Smooth muscle cell (in vitro differentiated cells): ENCODE data around the gene GNAT3. TPM values are rescaled to one million over a fixed set of nuclear protein-coding genes. Genes with fewer than 3 reads are reported as not detected.
A peak's percentile ranks its signal among the peaks of the same experiment; 100 is the strongest.

Experiments
- DNase-seq: peaks from one replicate; lab custom pipeline; 2025; ENCODE audit not compliant: unreplicated experiment; lab: John Stamatoyannopoulos, UW
- H2AFZ ChIP-seq: fragments of 200-600 bp; sonication (generic); 2 replicates; pipeline ENCODE4 v1.6.0; 2016; ENCODE audit warnings: antibody characterized with exemption, low read depth, mild to moderate bottlenecking
- H3F3A ChIP-seq: fragments of 200-600 bp; sonication (generic); 2 replicates; pipeline ENCODE4 v1.6.0; 2017; ENCODE audit warnings: antibody characterized with exemption, low read depth
- H3K27ac ChIP-seq: fragments of 200-600 bp; sonication (generic); 2 replicates; pipeline ENCODE4 v1.5.1; 2016; ENCODE audit warnings: low read depth, mild to moderate bottlenecking
- H3K27me3 ChIP-seq: fragments of 200-600 bp; sonication (generic); 2 replicates; pipeline ENCODE4 v1.6.1; 2016; ENCODE audit warnings: low read depth, mild to moderate bottlenecking
- H3K36me3 ChIP-seq: fragments of 200-600 bp; sonication (generic); 2 replicates; pipeline ENCODE4 v1.5.1; 2016; ENCODE audit warnings: low read depth
- H3K4me1 ChIP-seq: fragments of 200-600 bp; sonication (generic); 2 replicates; pipeline ENCODE4 v1.5.1; 2016; ENCODE audit warnings: low read depth
- H3K4me2 ChIP-seq: fragments of 200-600 bp; sonication (generic); 2 replicates; pipeline ENCODE4 v1.6.0; 2016; ENCODE audit warnings: mild to moderate bottlenecking
- H3K4me3 ChIP-seq: fragments of 200-600 bp; sonication (generic); 2 replicates; pipeline ENCODE4 v1.5.1; 2016; ENCODE audit warnings: mild to moderate bottlenecking
- H3K79me2 ChIP-seq: fragments of 200-600 bp; sonication (generic); 2 replicates; pipeline ENCODE4 v1.6.0; 2016; ENCODE audit warnings: low read depth, mild to moderate bottlenecking
- H3K9ac ChIP-seq: fragments of 200-600 bp; sonication (generic); 2 replicates; pipeline ENCODE4 v1.6.0; 2016; ENCODE audit warnings: low read depth
- H3K9me3 ChIP-seq: fragments of 200-600 bp; sonication (generic); replicated peaks from 2 replicates; pipeline ENCODE4 v1.5.1; 2016; ENCODE audit warnings: low read depth
- H4K20me1 ChIP-seq: fragments of 200-600 bp; sonication (generic); 2 replicates; pipeline ENCODE4 v1.6.0; 2016; ENCODE audit warnings: low read depth
- CTCF ChIP-seq: fragments of 200-600 bp; sonication (generic); IDR thresholded peaks from 2 replicates; pipeline ENCODE4 v1.5.1; 2017; ENCODE audit warnings: borderline replicate concordance, mild to moderate bottlenecking, antibody characterized with exemption; ENCODE audit not compliant: insufficient read depth, poor library complexity, severe bottlenecking
- WGBS: methylation state at CpG from one replicate; pipeline ENCODE4 v1.1.7; 2016; ENCODE audit warnings: low lambda C conversion rate; 5-methylcytosine and 5-hydroxymethylcytosine counted together
- polyA plus RNA-seq: library from polyadenylated mRNA; unstranded; fragments of >200 nt; fragmentation: Nextera tagmentation; extraction: Ambion mirVana; gene quantifications from 2 replicates; pipeline ENCODE4 v1.2.1, GENCODE V29; 2016
- total RNA-seq: library from RNA; depleted of rRNA; stranded (reverse); fragments of >200 nt; gene quantifications from 2 replicates; pipeline ENCODE4 v1.2.3, GENCODE V29; 2014

Gene GNAT3
- total and polyA plus RNA-seq, 2 experiments from 2014 or later = not detected

DNA sequence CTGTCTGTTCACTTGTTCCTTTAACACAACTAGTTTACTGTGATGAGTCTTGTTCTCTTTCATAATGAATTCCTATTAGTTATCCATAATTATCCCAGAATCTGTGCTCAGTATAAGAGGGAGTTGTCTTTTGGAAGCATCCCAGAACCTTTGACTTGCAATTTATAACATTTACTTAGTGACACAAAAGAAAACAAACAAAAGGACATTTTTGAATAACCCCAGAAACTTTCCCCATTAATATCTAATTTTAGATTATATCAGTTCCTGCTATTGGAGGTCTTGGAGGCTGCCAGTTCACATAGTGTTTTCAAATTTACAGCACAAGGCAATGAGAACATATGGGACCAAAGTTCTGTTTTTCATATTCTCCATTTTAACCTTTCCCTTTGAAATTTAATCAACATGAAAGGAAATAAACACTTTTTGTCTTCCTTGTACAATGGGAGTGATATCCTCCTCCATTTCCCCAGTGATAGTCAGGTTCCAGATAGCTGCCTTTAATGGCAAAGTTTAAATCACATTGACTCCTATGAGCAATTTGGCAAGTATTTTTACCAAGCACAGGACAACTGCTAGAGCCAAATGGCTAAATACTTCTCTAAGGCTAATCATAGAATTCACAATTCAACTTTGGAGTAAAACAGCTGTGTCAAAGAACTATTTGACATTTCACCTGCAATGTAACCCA lies 37.1 kb upstream of the GNAT3 start:
- Histone ChIP-seq H2AFZ (no peak overlapping the region), H3K9ac (no peak overlapping the region)
- no peak for TF ChIP-seq CTCF

DNA sequence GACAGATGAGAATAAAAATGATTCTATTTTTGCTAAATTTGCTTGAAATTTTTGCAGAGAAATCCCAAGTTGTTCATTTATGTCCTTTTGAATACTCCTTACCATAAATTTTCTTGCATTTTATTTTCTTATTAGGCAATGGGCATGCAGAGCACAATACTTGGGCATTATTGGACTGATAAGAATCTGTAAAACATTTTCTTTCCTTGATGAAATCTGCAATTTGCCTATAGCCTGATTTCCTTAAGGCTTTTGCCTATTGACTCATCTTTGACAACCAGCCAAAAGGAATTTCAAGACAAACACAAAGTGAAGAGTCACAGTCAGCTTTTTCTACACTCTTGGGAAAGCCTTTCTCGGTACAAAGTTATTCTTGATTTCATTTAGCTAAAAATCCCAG lies 30.5 kb upstream of the GNAT3 start:
- no peak for DNase-seq
- peak overlapping the region; percentile 78 for H3K27ac ChIP-seq

More for the DNA sequence above, 37.1 kb upstream of the GNAT3 start:
- Histone ChIP-seq H3K27ac (no peak overlapping the region), H3K4me3 (no peak overlapping the region), H3F3A (no peaks in the 10 kb centered on the region), H3K4me2 (no peak overlapping the region), H4K20me1 (no peaks in the 10 kb centered on the region), H3K9me3 (no peaks in the 10 kb centered on the region), H3K27me3 (no peaks in the 10 kb centered on the region), H3K4me1 (no peaks in the 10 kb centered on the region), H3K79me2 (no peaks in the 10 kb centered on the region), H3K36me3 (no peaks in the 10 kb centered on the region)
- no peak for DNase-seq

GRCh38 chr7:80540836-80541235 lies 29.0 kb upstream of the GNAT3 start:
- Histone ChIP-seq H4K20me1 (no peaks in the 10 kb centered on the region), H3F3A (no peaks in the 10 kb centered on the region), H2AFZ (no peak overlapping the region), H3K79me2 (no peaks in the 10 kb centered on the region), H3K4me1 (no peaks in the 10 kb centered on the region), H3K9me3 (no peaks in the 10 kb centered on the region), H3K27ac (no peak overlapping the region), H3K4me2 (no peak overlapping the region), H3K4me3 (no peak overlapping the region), H3K36me3 (no peaks in the 10 kb centered on the region), H3K27me3 (no peaks in the 10 kb centered on the region), H3K9ac (no peak overlapping the region)
- 89% methylated on average over 3 of the region's 3 CpGs for WGBS
- DNase-seq = no peak
- TF ChIP-seq CTCF = no peak

More for the DNA sequence above, 30.5 kb upstream of the GNAT3 start:
- no peak overlapping the region for H2AFZ ChIP-seq
- H3K9ac ChIP-seq = peak overlapping the region; percentile 24
- TF ChIP-seq CTCF = no peak
- no peaks in the 10 kb centered on the region for H3K4me1 ChIP-seq
- H3K27me3 ChIP-seq = no peaks in the 10 kb centered on the region
- WGBS = 34% methylated on average over 1 of the region's 1 CpG
- H3K79me2 ChIP-seq = no peaks in the 10 kb centered on the region
- H3K9me3 ChIP-seq = no peaks in the 10 kb centered on the region
- H3K36me3 ChIP-seq = no peaks in the 10 kb centered on the region
- peak overlapping the region; percentile 23 for H3K4me2 ChIP-seq
- no peaks in the 10 kb centered on the region for H4K20me1 ChIP-seq
- H3K4me3 ChIP-seq = no peak overlapping the region
- no peaks in the 10 kb centered on the region for H3F3A ChIP-seq

- H3K4me3 ChIP-seq = no peak overlapping the region
- no peak overlapping the region for H3K27ac ChIP-seq
- H3K79me2 ChIP-seq = no peaks in the 10 kb centered on the region
- no peaks in the 10 kb centered on the region for H3K9me3 ChIP-seq
- 98% methylated on average over 2 of the region's 2 CpGs for WGBS
- H3F3A ChIP-seq = no peaks in the 10 kb centered on the region
- no peaks in the 10 kb centered on the region for H3K4me1 ChIP-seq
- no peaks in the 10 kb centered on the region for H3K36me3 ChIP-seq
- H2AFZ ChIP-seq = no peak overlapping the region
- no peak overlapping the region for H3K9ac ChIP-seq
- no peak for DNase-seq
- TF ChIP-seq CTCF = no peak
- H4K20me1 ChIP-seq = no peaks in the 10 kb centered on the region
- no peaks in the 10 kb centered on the region for H3K27me3 ChIP-seq
- no peak overlapping the region for H3K4me2 ChIP-seq
These were observed 25.2 kb upstream of the GNAT3 start for GRCh38 chr7:80537091-80537490.
